Motor neuron (in vitro differentiated cells): ENCODE results near the gene CLMP. TPM values are rescaled to one million over a fixed set of nuclear protein-coding genes. Genes with fewer than 3 reads are reported as not detected.

Experiments used
- ATAC-seq, 8 experiments: fragments of 200-7000 bp; cut with Tn5 transposase; replicated peaks in 6 of 8; 2 replicates each; pipeline ENCODE4 v1.8.0; 2021; ENCODE audit warnings: mild to moderate bottlenecking in 8 of 8, moderate library complexity in 8 of 8
- H3K27ac ChIP-seq, 2 donors: fragments of 250-450 bp; sonication (Bioruptor Pico); 2 replicates each; pipeline ENCODE4 v1.9.0; 2021; ENCODE audit warnings: antibody characterized with exemption in 2 of 2, mild to moderate bottlenecking in 2 of 2, moderate library complexity in 1 of 2
- H3K4me1 ChIP-seq, 2 donors: fragments of 250-450 bp; sonication (Bioruptor Pico); replicated peaks in 1 of 2; 2 replicates each; pipeline ENCODE4 v1.6.1; 2021; ENCODE audit warnings: antibody characterized with exemption in 2 of 2, mild to moderate bottlenecking in 2 of 2, moderate library complexity in 1 of 2
- H3K4me3 ChIP-seq, 5 donors: fragments of 250-450 bp; sonication (Bioruptor Pico); 2 replicates each; pipeline ENCODE4 v1.9.0; 2021; ENCODE audit warnings: antibody characterized with exemption in 5 of 5, mild to moderate bottlenecking in 5 of 5, moderate library complexity in 4 of 5
- WGBS, 10 experiments: fragments of 450-650 bp; shearing (Covaris generic); methylation state at CpG; one replicate each; pipeline ENCODE4 v1.0.0; 2022; 5-methylcytosine and 5-hydroxymethylcytosine counted together
- in situ Hi-C, 9 experiments: fragments of 400-800 bp; cut with MboI; loops; one replicate each; pipeline ENCODE4 v1.15.0; 2021; ENCODE audit warnings: low sequenced_read_pairs in 9 of 9, low pct_unique_long_range_greater_than_20kb in 2 of 9; ENCODE audit not compliant: unreplicated experiment in 9 of 9
- total RNA-seq, 8 experiments: library from RNA; unstranded; fragments of 300-600 nt; gene quantifications; 2 replicates each; pipeline versions ENCODE4 v1.2.3 to v1.2.4, GENCODE V29; 2022

CLMP gene, protein sequence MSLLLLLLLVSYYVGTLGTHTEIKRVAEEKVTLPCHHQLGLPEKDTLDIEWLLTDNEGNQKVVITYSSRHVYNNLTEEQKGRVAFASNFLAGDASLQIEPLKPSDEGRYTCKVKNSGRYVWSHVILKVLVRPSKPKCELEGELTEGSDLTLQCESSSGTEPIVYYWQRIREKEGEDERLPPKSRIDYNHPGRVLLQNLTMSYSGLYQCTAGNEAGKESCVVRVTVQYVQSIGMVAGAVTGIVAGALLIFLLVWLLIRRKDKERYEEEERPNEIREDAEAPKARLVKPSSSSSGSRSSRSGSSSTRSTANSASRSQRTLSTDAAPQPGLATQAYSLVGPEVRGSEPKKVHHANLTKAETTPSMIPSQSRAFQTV
- 10 to 100 TPM in 5 of 8 experiments, 1 to 10 TPM in 3; 2.1 to 21.4 (median 14.1) TPM for total RNA-seq

DNA sequence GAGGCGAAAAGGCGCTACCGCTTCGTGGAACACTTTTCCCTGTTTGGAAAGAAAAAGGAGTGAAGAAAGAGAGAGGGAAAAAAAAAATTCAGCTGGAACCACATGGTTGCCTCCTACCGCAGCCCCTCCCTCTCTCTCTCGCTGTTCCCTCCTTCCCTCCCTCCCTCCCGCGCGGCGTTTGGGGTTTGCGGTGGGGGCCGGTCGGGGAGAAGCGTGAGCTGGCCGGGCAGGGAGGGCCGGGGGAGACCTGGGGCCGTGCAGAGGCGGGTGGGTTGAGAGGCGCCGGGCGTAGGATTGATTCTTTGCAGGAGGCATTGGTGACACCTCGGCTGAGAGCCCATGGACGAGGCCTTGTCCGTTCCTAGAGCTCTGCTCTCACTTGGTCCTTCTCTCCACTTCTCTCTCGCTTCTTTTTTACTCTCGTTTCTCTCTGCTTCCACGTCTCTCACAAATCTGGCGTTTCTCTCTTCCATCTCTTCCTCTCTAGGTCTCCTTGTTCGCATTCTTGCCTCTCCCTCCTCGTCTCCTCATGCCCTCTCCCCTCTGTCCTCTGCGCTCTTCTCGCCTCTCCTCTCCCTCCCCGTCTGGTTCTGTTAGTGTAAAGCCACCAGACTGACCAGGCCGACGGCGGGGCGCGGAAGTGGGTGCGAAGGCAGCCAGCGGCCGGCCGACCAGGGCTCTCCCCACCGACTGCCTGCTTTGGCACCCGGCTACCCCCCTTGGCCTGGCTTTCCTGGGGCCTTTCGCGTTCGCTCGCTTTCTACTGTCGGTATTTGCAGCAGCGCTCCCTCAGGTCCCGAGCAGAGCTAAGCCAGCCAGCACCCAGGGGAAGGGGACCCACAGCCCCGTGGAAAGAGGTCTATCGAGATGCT, at the start of gene CLMP:
Gene CLMP (minus strand): TSS at position 61 of the 872 bp plus-strand sequence. CDS start 308 bp downstream, outside the sequence.
- peak within 1 kb of the TSS; percentile 39 to 54 for H3K27ac ChIP-seq
- ATAC-seq: peak; percentile 45 to 91 (median 82)
- H3K4me3 ChIP-seq: peak within 1 kb of the TSS; percentile 32 to 36 (median 32)
- WGBS, 10 experiments: 11 to 87% (median 67%) methylated on average over 5 to 24 of the region's 53 CpGs; no CpG with 5 or more reads in 2 of the 10 experiments
- peaks cover 28 to 29% of the 10 kb centered on the region in 2 donors for H3K4me1 ChIP-seq
- in situ Hi-C loops: no loop called here

DNA sequence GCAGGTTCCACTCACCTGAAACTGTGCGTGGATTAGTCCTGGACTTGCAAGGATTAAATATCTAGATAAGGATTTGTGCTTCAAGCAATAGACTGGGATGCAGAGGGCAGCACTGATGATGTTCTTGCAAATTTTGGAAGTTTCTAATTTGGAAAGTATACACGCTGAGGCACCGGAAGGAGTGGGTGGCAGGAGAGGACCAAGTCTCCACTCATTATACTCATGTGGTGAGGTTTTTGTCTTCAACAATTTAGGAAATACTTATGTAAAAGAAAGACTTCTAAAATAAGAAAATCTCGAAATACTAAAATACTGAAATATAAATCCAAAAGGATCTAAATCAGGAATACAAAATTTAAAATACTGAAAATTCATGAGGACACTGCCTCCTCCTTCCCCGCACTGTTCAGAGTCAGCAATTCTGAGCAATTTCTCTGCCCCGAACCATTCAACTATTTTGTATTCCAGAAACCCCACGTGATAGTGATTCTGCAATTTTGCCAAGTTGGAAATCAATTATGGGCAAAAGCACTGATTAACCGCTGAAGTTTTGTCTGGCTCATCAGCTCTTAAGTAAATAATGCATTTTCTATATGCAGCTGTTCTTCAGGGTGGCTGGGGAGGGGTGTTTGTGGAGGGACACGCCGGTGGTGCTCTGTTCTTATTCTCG, 47.0 kb upstream of the CLMP start:
- Histone ChIP-seq H3K4me3 (no peak overlapping the region), H3K27ac (no peak overlapping the region), H3K4me1 (peaks cover 10 to 16% of the 10 kb centered on the region in 2 donors)
- no peak for ATAC-seq
- in situ Hi-C loops: loop anchor here in 8 of 9 experiments (5.0 to 25.0 kb wide), 3 partner anchors 127 to 130 kb away; no protein-coding TSS in a partner anchor
- 30 to 98% (median 84%) methylated on average over 1 to 11 of the region's 11 CpGs for WGBS, 10 experiments

DNA sequence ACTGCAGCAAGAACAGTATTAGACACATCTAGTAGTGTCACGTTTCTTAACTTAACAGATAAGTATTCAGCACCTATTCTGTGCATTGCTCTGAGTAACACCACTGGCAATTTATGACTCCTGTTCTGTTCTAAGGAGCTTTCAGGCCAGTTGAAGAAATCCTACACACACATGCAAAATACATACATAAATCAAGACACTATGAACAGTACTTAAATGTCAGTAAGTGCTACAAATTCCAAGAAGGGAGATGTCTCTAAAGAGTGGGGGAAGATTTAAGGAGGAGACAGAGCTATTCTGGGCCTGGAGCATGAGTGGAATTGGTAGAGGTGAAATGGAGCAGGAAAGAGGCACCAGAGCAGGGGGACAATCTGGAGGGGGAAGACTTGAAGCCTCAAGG, 46.2 kb upstream of the CLMP start:
- no peak overlapping the region for H3K4me3 ChIP-seq
- peaks cover 9 to 16% of the 10 kb centered on the region in 2 donors for H3K4me1 ChIP-seq
- ATAC-seq: no peak
- no peak overlapping the region for H3K27ac ChIP-seq
- 30 to 100% (median 63%) methylated on average over 1 of the region's 1 CpG; no CpG with 5 or more reads in 2 of the 10 experiments for WGBS, 10 experiments
- in situ Hi-C loops: loop anchor here in 8 of 9 experiments (5.0 to 25.0 kb wide), 3 partner anchors 126 to 129 kb away; no protein-coding TSS in a partner anchor

DNA sequence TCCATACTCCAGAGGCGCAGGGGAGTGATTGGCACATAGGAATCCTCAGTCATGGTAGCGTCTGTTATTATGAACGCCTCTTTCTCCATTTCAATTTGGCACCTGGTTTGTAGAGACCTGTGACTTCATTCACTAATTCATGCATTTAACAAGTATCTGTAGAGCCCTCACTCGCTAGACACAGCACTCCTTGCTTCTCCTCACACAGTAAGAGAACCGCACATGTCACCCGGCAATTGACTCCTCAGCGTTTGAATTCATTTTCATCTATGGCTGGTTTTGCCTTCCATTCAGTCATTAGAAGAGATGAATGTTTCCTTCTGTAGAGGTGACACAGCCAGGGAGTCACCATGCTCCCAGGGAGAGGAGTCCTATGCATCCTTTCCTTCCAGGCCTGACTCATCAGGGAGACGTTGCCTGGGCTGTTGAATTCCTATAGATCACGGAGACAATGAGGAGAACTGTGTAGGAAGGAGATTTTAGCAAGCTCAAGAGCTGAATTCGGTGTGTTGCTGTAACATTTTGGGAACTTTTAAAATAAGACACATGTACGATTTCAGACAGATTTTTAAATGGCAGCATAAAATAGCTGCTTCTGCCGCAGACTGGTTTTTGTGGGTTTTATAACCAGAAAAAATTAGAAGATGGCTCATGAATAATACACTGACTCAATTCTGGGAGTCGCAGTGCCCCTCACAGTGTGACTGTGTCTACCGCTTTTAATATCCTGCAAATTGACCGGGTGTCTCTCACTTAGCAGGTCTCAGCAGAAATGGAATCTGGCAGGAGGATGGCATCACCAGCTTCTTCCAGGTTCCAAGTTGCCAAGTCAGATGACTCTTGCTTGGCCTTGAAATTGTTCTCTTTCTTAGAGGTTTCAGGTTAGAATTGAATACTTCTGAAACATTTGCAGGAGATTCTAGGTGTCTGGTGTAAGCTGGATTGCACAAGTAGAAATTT, 44.4 kb upstream of the CLMP start:
- 43 to 100% (median 70%) methylated on average over 1 to 11 of the region's 15 CpGs for WGBS, 10 experiments

DNA sequence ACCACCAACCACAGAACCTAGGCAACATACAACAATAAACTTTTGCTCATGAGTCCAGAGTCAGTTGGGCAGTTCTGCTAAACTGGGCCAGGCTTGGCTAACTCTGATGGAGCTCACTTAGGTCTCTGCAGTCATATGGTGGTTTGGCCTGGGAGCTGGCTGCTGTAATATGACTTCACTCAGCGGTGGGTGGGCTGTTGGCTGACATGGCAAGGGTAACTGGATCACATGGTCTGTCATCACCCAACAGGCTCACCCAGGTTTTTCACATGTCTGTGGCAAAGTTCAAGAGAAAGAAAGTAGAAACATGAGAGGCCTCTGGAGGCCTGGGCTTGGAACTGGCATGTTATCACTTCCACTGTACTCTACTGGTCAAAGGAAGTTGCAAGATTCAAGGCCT, 43.2 kb upstream of the CLMP start:
- Histone ChIP-seq H3K4me1 (peaks cover 16 to 23% of the 10 kb centered on the region in 2 donors), H3K27ac (no peak overlapping the region)

More for the DNA sequence above, 44.4 kb upstream of the CLMP start:
- in situ Hi-C loops: loop anchor here in 8 of 9 experiments (5.0 to 25.0 kb wide), 3 partner anchors 125 to 127 kb away; no protein-coding TSS in a partner anchor
- Histone ChIP-seq H3K27ac (peak overlapping the region in 1 of 2 donors; percentile 5), H3K4me1 (peaks cover 9 to 16% of the 10 kb centered on the region in 2 donors), H3K4me3 (no peak overlapping the region)
- ATAC-seq: peak in 7 of 8 experiments; percentile 27 to 100 (median 99)

DNA sequence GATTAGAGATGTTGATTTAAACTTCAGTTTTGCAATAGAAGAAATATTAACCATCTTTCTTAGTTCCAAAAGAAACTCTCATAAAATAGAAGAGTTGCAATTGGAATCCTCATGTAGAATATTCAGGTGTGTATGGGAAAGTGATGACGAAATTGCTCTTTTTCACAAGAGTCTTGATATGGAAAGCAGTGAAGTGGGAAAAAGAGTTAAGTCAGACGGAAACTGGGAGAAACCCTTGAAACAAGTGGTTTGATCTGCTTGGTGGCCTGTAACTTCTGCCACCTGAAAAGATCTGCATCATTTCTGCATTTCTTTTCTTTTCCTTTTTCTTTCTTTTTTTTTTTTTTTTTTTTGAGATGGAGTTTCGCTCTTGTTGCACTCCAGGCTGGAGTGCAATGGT, 41.8 kb upstream of the CLMP start:
- WGBS, 10 experiments: 67 to 100% (median 92%) methylated on average over 1 to 3 of the region's 3 CpGs

More for the DNA sequence above, 43.2 kb upstream of the CLMP start:
- in situ Hi-C loops: loop anchor here in 2 of 9 experiments (25.0 kb wide), 1 partner anchor 126 kb away; no protein-coding TSS in a partner anchor
- H3K4me3 ChIP-seq: no peak overlapping the region
- 0 to 100% (median 80%) methylated on average over 1 of the region's 1 CpG; no CpG with 5 or more reads in 5 of the 10 experiments for WGBS, 10 experiments
- ATAC-seq: peak in 1 of 8 experiments; percentile 46

DNA sequence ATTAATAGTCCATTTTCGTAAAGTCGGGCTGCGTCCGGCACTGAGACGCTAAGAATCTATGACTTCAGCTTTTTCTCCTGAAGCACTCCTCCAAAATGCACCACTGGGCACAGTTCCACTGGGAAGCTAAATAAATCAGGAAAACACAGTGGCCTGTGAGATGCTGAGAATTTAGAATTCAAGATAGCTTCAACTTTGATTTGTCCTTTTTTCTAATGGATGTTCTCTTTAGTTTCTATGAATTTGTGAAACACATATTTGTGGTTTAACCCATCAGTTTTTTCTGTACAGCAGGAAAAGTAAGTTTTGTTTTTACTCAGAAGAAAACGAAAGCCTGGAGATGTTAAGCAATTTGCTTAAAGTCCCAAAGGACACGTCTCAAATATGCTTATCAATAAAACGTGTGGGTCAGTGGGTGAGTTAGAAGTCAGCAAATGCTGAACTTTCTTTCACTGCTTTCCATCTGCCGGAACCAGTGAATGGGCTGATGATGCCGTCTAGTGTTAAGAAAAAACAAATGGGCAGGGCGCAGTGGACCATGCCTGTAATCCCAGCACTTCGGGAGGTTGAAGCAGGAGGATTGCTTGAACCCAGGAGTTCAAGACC, 40.7 kb upstream of the CLMP start:
- in situ Hi-C loops: loop anchor here in 2 of 9 experiments (25.0 kb wide), 1 partner anchor 123 kb away; no protein-coding TSS in a partner anchor
- ATAC-seq: peak in 1 of 8 experiments; percentile 41
- Histone ChIP-seq H3K27ac (no peak overlapping the region), H3K4me1 (peaks cover 36 to 39% of the 10 kb centered on the region in 2 donors), H3K4me3 (no peak overlapping the region)
- 15 to 100% (median 92%) methylated on average over 1 to 11 of the region's 12 CpGs for WGBS, 10 experiments

More for the DNA sequence above, 41.8 kb upstream of the CLMP start:
- H3K4me1 ChIP-seq: peaks cover 25 to 35% of the 10 kb centered on the region in 2 donors
- no peak for ATAC-seq
- no peak overlapping the region for H3K4me3 ChIP-seq
- no peak overlapping the region for H3K27ac ChIP-seq
- in situ Hi-C loops: loop anchor here in 2 of 9 experiments (25.0 kb wide), 1 partner anchor 125 kb away; no protein-coding TSS in a partner anchor

DNA sequence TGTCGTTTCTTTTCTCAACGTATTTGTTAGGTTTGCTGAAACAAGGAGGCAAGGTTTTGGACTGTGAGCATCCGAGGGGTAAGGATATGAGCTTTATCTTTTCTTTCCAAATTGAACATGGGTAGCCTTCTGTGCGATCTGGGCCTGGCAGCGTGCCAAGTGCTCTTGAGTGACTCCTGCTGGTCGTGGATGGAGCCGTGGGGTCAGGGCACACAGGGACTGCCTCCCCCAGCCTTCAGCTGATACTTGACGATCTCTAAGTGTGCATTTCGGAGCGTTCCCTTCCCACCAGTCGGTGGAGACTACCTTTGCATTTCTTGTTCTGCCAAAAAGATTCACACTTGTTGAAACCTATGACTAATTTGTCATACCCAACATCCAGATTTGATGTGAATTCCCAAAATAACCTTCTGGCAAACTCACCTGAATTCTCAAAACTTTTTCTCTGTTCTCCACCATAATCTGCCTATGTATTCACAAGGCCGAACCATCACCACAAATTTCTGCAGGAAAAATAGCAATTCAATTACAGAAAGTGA, 40.1 kb upstream of the CLMP start:
- ATAC-seq: peak in 3 of 8 experiments; percentile 33 to 62 (median 35)
- Histone ChIP-seq H3K4me3 (no peak overlapping the region), H3K27ac (no peak overlapping the region), H3K4me1 (peaks cover 36 to 39% of the 10 kb centered on the region in 2 donors)
- WGBS, 10 experiments: 46 to 75% (median 66%) methylated on average over 3 to 11 of the region's 12 CpGs; no CpG with 5 or more reads in 1 of the 10 experiments
- in situ Hi-C loops: loop anchor here in 2 of 9 experiments (25.0 kb wide), 1 partner anchor 123 kb away; no protein-coding TSS in a partner anchor

DNA sequence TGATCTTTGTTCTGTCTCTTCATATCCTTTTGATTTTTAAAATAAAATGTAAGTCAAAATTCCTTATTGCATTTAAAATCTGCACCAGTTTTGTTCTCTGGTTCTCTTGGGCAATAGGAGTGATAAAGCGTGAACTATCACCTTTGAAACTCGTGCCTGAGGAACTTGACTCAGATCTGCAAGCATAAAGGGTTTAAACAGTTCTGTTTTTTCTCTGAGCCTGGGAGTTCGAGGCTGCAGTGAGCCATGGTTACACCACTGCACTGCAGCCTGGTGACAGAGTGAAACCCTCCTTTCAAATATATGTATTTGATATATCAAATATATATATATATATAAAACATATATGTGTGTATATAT, 38.9 kb upstream of the CLMP start:
- Histone ChIP-seq H3K4me1 (peaks cover 28 to 32% of the 10 kb centered on the region in 2 donors), H3K27ac (peak overlapping the region in 1 of 2 donors; percentile 3), H3K4me3 (no peak overlapping the region)
- WGBS, 10 experiments: 31 to 84% (median 58%) methylated on average over 2 to 3 of the region's 3 CpGs; no CpG with 5 or more reads in 3 of the 10 experiments
- in situ Hi-C loops: loop anchor here in 2 of 9 experiments (25.0 kb wide), 1 partner anchor 122 kb away; no protein-coding TSS in a partner anchor
- peak in 4 of 8 experiments; percentile 35 to 51 (median 46) for ATAC-seq

DNA sequence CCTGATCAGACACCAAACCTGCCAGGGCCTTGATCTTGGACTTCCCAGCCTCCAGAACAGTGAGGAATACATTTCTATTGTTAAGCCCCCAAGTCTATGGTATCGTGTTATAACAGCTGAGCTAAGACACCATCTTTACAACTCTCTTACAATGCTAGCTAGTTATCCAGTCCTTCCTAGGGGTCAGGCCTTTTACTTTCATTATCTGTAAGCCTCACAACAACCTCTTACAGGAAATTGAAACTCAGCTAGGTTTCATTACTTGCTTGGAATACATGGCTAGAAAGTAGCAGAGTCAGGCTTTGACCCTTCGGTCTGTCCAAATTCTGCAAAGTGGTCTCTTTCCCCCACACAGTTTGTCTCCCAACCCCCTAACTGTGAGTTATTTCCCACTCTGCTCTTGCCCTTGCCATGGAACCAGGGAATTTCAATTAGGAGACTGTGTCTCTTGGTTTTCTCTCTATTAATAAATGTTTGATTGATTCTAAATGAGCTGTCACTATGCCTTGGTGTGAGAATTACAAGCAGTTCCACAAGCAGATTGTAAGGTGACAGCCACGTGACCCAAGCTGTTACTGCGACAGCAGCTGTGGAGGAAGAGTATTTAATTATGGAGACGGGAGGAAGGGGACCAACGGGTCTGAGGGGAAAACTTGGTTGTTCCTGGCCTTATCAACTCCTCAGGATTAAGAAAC, 38.4 kb upstream of the CLMP start:
- 17 to 98% (median 70%) methylated on average over 1 to 6 of the region's 6 CpGs for WGBS, 10 experiments
- ATAC-seq: peak in 5 of 8 experiments; percentile 59 to 90 (median 82)
- in situ Hi-C loops: loop anchor here in 2 of 9 experiments (25.0 kb wide), 1 partner anchor 121 kb away; no protein-coding TSS in a partner anchor
- Histone ChIP-seq H3K4me3 (no peak overlapping the region), H3K4me1 (peaks cover 33 to 36% of the 10 kb centered on the region in 2 donors), H3K27ac (peak overlapping the region; percentile 3 to 31)
